HCT116 (cell line): Measurements from ENCODE around the gene KDELR1. TPM values are rescaled to one million over a fixed set of nuclear protein-coding genes. Genes with fewer than 3 reads are reported as not detected.

Experiments
- ATAC-seq: fragments of 200-7000 bp; cut with Tn5 transposase; 2 replicates; pipeline ENCODE4 v1.9.1; 2020; ENCODE audit warnings: mild to moderate bottlenecking, moderate library complexity
- BruUV-seq: library from RNA; stranded (reverse); fragments of 400-500 nt; replicated peaks from 2 replicates; lab custom pipeline; 2021; lab: Mats Ljungman, UMichigan
- CTCF ChIA-PET: fragments of 300-600 bp; sonication (Branson Sonifier 250); formaldehyde crosslinking; loops from one replicate; lab custom pipeline; 2021; ENCODE audit warnings: antibody characterized with exemption; lab: Charles Lee
- POLR2A ChIA-PET: fragments of 300-600, 350-600 bp; sonication (Branson Sonifier 250); formaldehyde crosslinking; loops from one replicate; lab custom pipeline; 2021; ENCODE audit warnings: antibody characterized with exemption; lab: Charles Lee
- RAD21 ChIA-PET, 2 experiments: fragments of 300-600 bp; sonication (Branson Sonifier 250); formaldehyde crosslinking; loops; one replicate each; lab custom pipeline; 2023; ENCODE audit warnings: low total read pairs in 2 of 2; ENCODE audit not compliant: uncharacterized antibody in 2 of 2, unreplicated experiment in 2 of 2, low non-redundant PET in 1 of 2; lab: Charles Lee
- DNase-seq: peaks from one replicate; pipeline ENCODE4 v3.0.0-alpha.2; 2010; ENCODE audit warnings: low read depth, low spot score
- H2AFZ ChIP-seq: fragments of 200-600 bp; shearing (Covaris generic), sonication (generic); 2 replicates; pipeline ENCODE4 v1.6.1; 2017; ENCODE audit warnings: low read depth, mixed run types, mixed read lengths, antibody characterized with exemption, low read length; ENCODE audit not compliant: poor library complexity, severe bottlenecking
- H3K27ac ChIP-seq: 2 replicates; pipeline ENCODE4 v1.5.1; 2012; ENCODE audit warnings: low read depth, low read length
- H3K27me3 ChIP-seq: fragments of 200-600 bp; sonication (generic); 2 replicates; pipeline ENCODE4 v1.6.1; 2016; ENCODE audit warnings: mixed run types, low read length, mixed read lengths; ENCODE audit not compliant: insufficient read depth
- H3K36me3 ChIP-seq, 2 experiments: fragments of 200-500 bp in 1 of 2; fragments of 200-600 bp in 1 of 2; sonication (Bioruptor generic) in 1 of 2; sonication (generic) in 1 of 2; 2 replicates each; pipeline versions ENCODE4 v1.5.1 to v1.6.1; 2014 to 2016; ENCODE audit warnings: low read length in 2 of 2, inconsistent platforms in 1 of 2, mixed read lengths in 1 of 2, mixed run types in 1 of 2; ENCODE audit not compliant: insufficient read depth in 2 of 2, control insufficient read depth in 1 of 2
- H3K4me1 ChIP-seq, 2 experiments: fragments of 200-600 bp in 1 of 2; sonication (generic) in 1 of 2; 2 replicates each; pipeline versions ENCODE4 v1.5.1 to v1.6.1; 2012 to 2017; ENCODE audit warnings: low read length in 2 of 2, inconsistent platforms in 1 of 2, mild to moderate bottlenecking in 1 of 2, mixed read lengths in 1 of 2, mixed run types in 1 of 2, moderate library complexity in 1 of 2; ENCODE audit not compliant: insufficient read depth in 2 of 2, control insufficient read depth in 1 of 2
- H3K4me2 ChIP-seq: fragments of 200-600 bp; sonication (generic); 2 replicates; pipeline ENCODE4 v1.6.1; 2017; ENCODE audit warnings: mixed run types, low read length, mixed read lengths
- H3K4me3 ChIP-seq, 2 experiments: fragments of 200-600 bp in 1 of 2; sonication (generic) in 1 of 2; replicated peaks in 1 of 2; 2 replicates each; pipeline ENCODE4 v1.5.1; 2011 to 2016; ENCODE audit warnings: low read length in 2 of 2, control low read depth in 1 of 2, low read depth in 1 of 2, mild to moderate bottlenecking in 1 of 2, mixed read lengths in 1 of 2, mixed run types in 1 of 2
- H3K79me2 ChIP-seq: fragments of 200-600 bp; sonication (generic); 2 replicates; pipeline ENCODE4 v1.6.1; 2017; ENCODE audit warnings: mild to moderate bottlenecking, mixed run types, low read length, moderate library complexity, mixed read lengths; ENCODE audit not compliant: insufficient read depth
- H3K9ac ChIP-seq: fragments of 200-600 bp; sonication (generic); 2 replicates; pipeline ENCODE4 v1.6.1; 2016; ENCODE audit warnings: low read length, mixed read lengths
- H3K9me2 ChIP-seq: fragments of 200-600 bp; sonication (generic), shearing (Covaris generic); 2 replicates; pipeline ENCODE4 v1.6.1; 2017; ENCODE audit warnings: mixed run types, mild to moderate bottlenecking, moderate library complexity; ENCODE audit not compliant: insufficient read depth
- H3K9me3 ChIP-seq, 2 experiments: fragments of 200-500 bp in 1 of 2; fragments of 200-600 bp in 1 of 2; sonication (Bioruptor generic) in 1 of 2; sonication (generic) in 1 of 2; 2 replicates each; pipeline ENCODE4 v1.6.1; 2014 to 2017; ENCODE audit warnings: low read length in 2 of 2, mixed read lengths in 2 of 2, inconsistent platforms in 1 of 2, low read depth in 1 of 2, mild to moderate bottlenecking in 1 of 2, mixed run types in 1 of 2, moderate library complexity in 1 of 2; ENCODE audit not compliant: control insufficient read depth in 1 of 2, insufficient read depth in 1 of 2
- H4K20me1 ChIP-seq: fragments of 200-600 bp; sonication (generic), shearing (Covaris generic); 2 replicates; pipeline ENCODE4 v1.6.1; 2017; ENCODE audit warnings: mixed run types, mild to moderate bottlenecking, moderate library complexity; ENCODE audit not compliant: insufficient read depth
- FOSL1 ChIP-seq: IDR thresholded peaks from 2 replicates; pipeline ENCODE4 v1.6.1; 2012; ENCODE audit warnings: low read depth
- intact Hi-C: fragments of 100-400 bp; cut with micrococcal nuclease; formaldehyde crosslinking; loops from 2 replicates; pipeline ENCODE4 v1.10.0; 2022
- total RNA-seq: library from RNA; stranded (reverse); gene quantifications from one replicate; pipeline ENCODE4 v1.2.1, GENCODE V29; 2021; ENCODE audit not compliant: unreplicated experiment
- TF ChIP-seq, protein P1 (sequence below): IDR thresholded peaks from 2 replicates; pipeline ENCODE4 v1.6.1; 2012; ENCODE audit warnings: low read depth
- TF ChIP-seq, protein P2 (sequence below): IDR thresholded peaks from 2 replicates; pipeline ENCODE4 v1.6.1; 2012

KDELR1 gene
- total RNA-seq, 1 experiment from 2014 or later = 212 TPM

DNA sequence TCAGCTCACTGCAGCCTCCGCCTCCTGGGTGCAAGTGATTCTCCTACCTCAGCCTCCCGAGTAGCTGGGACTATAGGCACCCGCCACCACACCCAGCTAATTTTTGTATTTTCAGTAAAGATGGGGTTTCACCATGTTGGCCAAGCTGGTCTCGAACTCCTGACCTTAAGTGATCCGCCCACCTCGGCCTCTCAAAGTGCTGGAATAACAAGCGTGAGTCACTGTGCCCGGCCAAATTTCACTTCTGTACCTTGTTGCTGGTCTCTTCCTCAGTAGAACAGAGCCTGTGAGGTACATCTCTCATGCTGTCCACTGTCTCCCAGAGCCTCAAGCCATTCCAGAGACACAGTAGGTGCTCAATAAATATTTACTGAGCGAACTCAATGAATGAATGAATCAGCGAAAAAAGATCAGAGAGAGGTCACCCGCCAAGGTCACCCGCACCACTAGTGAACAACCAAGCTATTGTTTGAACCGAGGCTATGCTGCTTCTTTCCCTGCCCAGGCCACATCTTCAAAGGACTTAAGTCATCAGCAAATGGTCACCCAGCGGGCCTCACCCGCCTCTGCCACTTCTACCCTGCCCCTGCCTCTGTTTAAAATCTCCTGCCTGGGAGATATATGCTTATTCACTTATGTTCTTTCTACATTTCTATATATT lies 36.9 kb downstream of the KDELR1 start (continued):
- TF ChIP-seq, protein P1, sequence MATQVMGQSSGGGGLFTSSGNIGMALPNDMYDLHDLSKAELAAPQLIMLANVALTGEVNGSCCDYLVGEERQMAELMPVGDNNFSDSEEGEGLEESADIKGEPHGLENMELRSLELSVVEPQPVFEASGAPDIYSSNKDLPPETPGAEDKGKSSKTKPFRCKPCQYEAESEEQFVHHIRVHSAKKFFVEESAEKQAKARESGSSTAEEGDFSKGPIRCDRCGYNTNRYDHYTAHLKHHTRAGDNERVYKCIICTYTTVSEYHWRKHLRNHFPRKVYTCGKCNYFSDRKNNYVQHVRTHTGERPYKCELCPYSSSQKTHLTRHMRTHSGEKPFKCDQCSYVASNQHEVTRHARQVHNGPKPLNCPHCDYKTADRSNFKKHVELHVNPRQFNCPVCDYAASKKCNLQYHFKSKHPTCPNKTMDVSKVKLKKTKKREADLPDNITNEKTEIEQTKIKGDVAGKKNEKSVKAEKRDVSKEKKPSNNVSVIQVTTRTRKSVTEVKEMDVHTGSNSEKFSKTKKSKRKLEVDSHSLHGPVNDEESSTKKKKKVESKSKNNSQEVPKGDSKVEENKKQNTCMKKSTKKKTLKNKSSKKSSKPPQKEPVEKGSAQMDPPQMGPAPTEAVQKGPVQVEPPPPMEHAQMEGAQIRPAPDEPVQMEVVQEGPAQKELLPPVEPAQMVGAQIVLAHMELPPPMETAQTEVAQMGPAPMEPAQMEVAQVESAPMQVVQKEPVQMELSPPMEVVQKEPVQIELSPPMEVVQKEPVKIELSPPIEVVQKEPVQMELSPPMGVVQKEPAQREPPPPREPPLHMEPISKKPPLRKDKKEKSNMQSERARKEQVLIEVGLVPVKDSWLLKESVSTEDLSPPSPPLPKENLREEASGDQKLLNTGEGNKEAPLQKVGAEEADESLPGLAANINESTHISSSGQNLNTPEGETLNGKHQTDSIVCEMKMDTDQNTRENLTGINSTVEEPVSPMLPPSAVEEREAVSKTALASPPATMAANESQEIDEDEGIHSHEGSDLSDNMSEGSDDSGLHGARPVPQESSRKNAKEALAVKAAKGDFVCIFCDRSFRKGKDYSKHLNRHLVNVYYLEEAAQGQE = no peak

DNA sequence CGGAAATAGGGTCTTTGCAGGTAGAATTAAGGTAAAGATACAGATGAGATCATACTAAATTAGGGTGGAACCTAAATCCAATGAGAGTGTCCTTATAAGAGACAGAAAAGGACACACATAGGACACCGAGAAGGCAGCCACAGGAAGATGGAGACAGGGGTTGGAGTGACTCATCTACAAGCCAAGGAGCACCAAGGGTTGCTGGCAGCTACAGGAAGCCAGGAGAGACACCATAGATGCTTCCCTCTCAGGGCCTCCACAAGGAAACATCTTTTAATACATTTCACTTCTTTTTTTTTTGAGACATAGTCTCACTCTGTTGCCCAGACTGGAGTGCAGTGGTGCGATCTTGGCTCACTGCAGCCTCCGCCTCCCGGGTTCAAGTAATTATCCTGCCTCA lies 37.7 kb downstream of the KDELR1 start:
- H4K20me1 ChIP-seq = no peaks in the 10 kb centered on the region
- no peaks in the 10 kb centered on the region for H3K27me3 ChIP-seq
- CTCF ChIA-PET = interaction anchor here (1.0 to 3.0 kb wide), 4 partner anchors 10 to 46 kb away, joined by 3 to 10 read pairs (median 6); partner anchors contain the start of genes KDELR1, SYNGR4 and TMEM143
- peak overlapping the region; percentile 64 for H3K27ac ChIP-seq
- H3K9ac ChIP-seq = peak overlapping the region; percentile 56
- POLR2A ChIA-PET = interaction anchor here (1.7 to 3.2 kb wide), 3 partner anchors 10 to 47 kb away, joined by 6 to 30 read pairs (median 10); partner anchors contain the start of genes SYNGR4 and TMEM143
- H2AFZ ChIP-seq = peak overlapping the region; percentile 29
- H3K9me2 ChIP-seq = no peaks in the 10 kb centered on the region
- DNase-seq (no peak), ATAC-seq (no peak)
- peak; percentile 28; the same call in 1 of the 2 replicates for TF ChIP-seq FOSL1
- TF ChIP-seq, protein P2, sequence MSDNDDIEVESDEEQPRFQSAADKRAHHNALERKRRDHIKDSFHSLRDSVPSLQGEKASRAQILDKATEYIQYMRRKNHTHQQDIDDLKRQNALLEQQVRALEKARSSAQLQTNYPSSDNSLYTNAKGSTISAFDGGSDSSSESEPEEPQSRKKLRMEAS = no peak
- H3K36me3 ChIP-seq = no peaks in the 10 kb centered on the region
- RAD21 ChIA-PET = interaction anchor here (1.0 to 1.1 kb wide), 2 partner anchors 10 to 21 kb away, joined by 5 to 7 read pairs; partner anchors contain the start of genes SYNGR4 (in 1 of the 2) and TMEM143 (in 1 of the 2)
- BruUV-seq = no TSS peak
- peak overlapping the region; percentile 45 for H3K4me2 ChIP-seq
- intact Hi-C loops = loop anchor here (5.0 kb wide), 1 partner anchor 139 kb away; no protein-coding TSS in a partner anchor
- H3K9me3 ChIP-seq = no peaks in the 10 kb centered on the region
- peaks cover 26 to 59% of the 10 kb centered on the region in 2 experiments for H3K4me1 ChIP-seq
- no peaks in the 10 kb centered on the region for H3K79me2 ChIP-seq
- H3K4me3 ChIP-seq = peak overlapping the region in 1 of 2 experiments; percentile 16; a peak in 1 of 4 replicates
